H9 (cell line): ENCODE data around the gene CD27. TPM values are rescaled to one million over a fixed set of nuclear protein-coding genes. Genes with fewer than 3 reads are reported as not detected.

ENCODE experiments used
- DNase-seq: peaks from one replicate; pipeline ENCODE4 v3.0.0-alpha.2; 2017
- H2AFZ ChIP-seq: one replicate; pipeline ENCODE4 v1.6.1; 2013; ENCODE audit warnings: mild to moderate bottlenecking, low read length, control low read depth, moderate library complexity
- H2AK5ac ChIP-seq: 2 replicates; pipeline ENCODE4 v1.6.1; 2013; ENCODE audit warnings: low read length, control low read depth, mixed read lengths; ENCODE audit not compliant: insufficient read length
- H2BK120ac ChIP-seq: one replicate; pipeline ENCODE4 v1.6.1; 2013; ENCODE audit warnings: low read depth, mild to moderate bottlenecking, low read length, control low read depth, inconsistent platforms; ENCODE audit not compliant: poor library complexity, severe bottlenecking
- H2BK12ac ChIP-seq: 2 replicates; pipeline ENCODE4 v1.6.1; 2013; ENCODE audit warnings: low read length, control low read depth, mixed read lengths, low read depth; ENCODE audit not compliant: insufficient read length
- H2BK15ac ChIP-seq: 2 replicates; pipeline ENCODE4 v1.6.1; 2013; ENCODE audit warnings: low read depth, low read length, control low read depth
- H2BK20ac ChIP-seq: one replicate; pipeline ENCODE4 v1.6.1; 2013; ENCODE audit warnings: low read depth, mild to moderate bottlenecking, low read length, control low read depth, inconsistent platforms; ENCODE audit not compliant: poor library complexity, severe bottlenecking
- H2BK5ac ChIP-seq: 2 replicates; pipeline ENCODE4 v1.6.1; 2013; ENCODE audit warnings: low read length, control low read depth, mixed read lengths; ENCODE audit not compliant: insufficient read length
- H3K14ac ChIP-seq: 2 replicates; pipeline ENCODE4 v1.6.1; 2013; ENCODE audit warnings: low read length, control low read depth; ENCODE audit not compliant: insufficient read depth
- H3K18ac ChIP-seq: 2 replicates; pipeline ENCODE4 v1.6.1; 2013; ENCODE audit warnings: low read depth, mild to moderate bottlenecking, mixed read lengths, low read length, control low read depth; ENCODE audit not compliant: insufficient read length
- H3K23ac ChIP-seq: 2 replicates; pipeline ENCODE4 v1.6.1; 2013; ENCODE audit warnings: low read length, control low read depth, mixed read lengths, low read depth; ENCODE audit not compliant: insufficient read length
- H3K23me2 ChIP-seq: 2 replicates; pipeline ENCODE4 v1.6.1; 2013; ENCODE audit warnings: low read depth, mild to moderate bottlenecking, mixed read lengths, low read length, control low read depth; ENCODE audit not compliant: insufficient read length, poor library complexity, severe bottlenecking
- H3K27ac ChIP-seq: 2 replicates; pipeline ENCODE4 v1.5.1; 2013; ENCODE audit warnings: low read length, control low read depth, mixed read lengths, low read depth; ENCODE audit not compliant: insufficient read length
- H3K27me3 ChIP-seq: 2 replicates; pipeline ENCODE4 v1.6.1; 2013; ENCODE audit warnings: low read length, control low read depth, inconsistent platforms; ENCODE audit not compliant: insufficient read depth
- H3K4ac ChIP-seq: 2 replicates; pipeline ENCODE4 v1.6.1; 2013; ENCODE audit warnings: low read depth, mild to moderate bottlenecking, control low read depth, inconsistent platforms, low read length, moderate library complexity
- H3K4me1 ChIP-seq: 2 replicates; pipeline ENCODE4 v1.6.1; 2013; ENCODE audit warnings: low read length, control low read depth, inconsistent platforms; ENCODE audit not compliant: insufficient read depth
- H3K4me2 ChIP-seq: 2 replicates; pipeline ENCODE4 v1.6.1; 2013; ENCODE audit warnings: low read length, control low read depth, mixed read lengths; ENCODE audit not compliant: insufficient read length, insufficient read depth
- H3K56ac ChIP-seq: 2 replicates; pipeline ENCODE4 v1.6.1; 2013; ENCODE audit warnings: low read depth, mild to moderate bottlenecking, mixed read lengths, low read length, control low read depth; ENCODE audit not compliant: insufficient read length
- H3K79me1 ChIP-seq: 2 replicates; pipeline ENCODE4 v1.6.1; 2013; ENCODE audit warnings: low read depth, mild to moderate bottlenecking, moderate library complexity, low read length, control low read depth, inconsistent platforms; ENCODE audit not compliant: insufficient read depth, poor library complexity, severe bottlenecking
- H3K79me2 ChIP-seq: 2 replicates; pipeline ENCODE4 v1.6.1; 2013; ENCODE audit warnings: low read length, control low read depth, inconsistent platforms; ENCODE audit not compliant: insufficient read depth
- H3K9ac ChIP-seq: 2 replicates; pipeline ENCODE4 v1.6.1; 2013; ENCODE audit warnings: low read length, control low read depth, mixed read lengths; ENCODE audit not compliant: insufficient read length; ENCODE audit errors: extremely low read depth
- H3K9me3 ChIP-seq: one replicate; pipeline ENCODE4 v1.6.1; 2013; ENCODE audit warnings: low read depth, low read length, inconsistent platforms; ENCODE audit not compliant: control insufficient read depth
- H3T11ph ChIP-seq: one replicate; pipeline ENCODE4 v1.6.1; 2013; ENCODE audit warnings: mild to moderate bottlenecking, low read length, control low read depth, inconsistent platforms
- H4K20me1 ChIP-seq: one replicate; pipeline ENCODE4 v1.6.1; 2013; ENCODE audit not compliant: control insufficient read depth, insufficient read length, insufficient read depth
- H4K5ac ChIP-seq: 2 replicates; pipeline ENCODE4 v1.6.1; 2013; ENCODE audit warnings: low read depth, mild to moderate bottlenecking, mixed read lengths, low read length, control low read depth; ENCODE audit not compliant: insufficient read length
- H4K8ac ChIP-seq: replicated peaks from 2 replicates; pipeline ENCODE4 v1.6.1; 2013; ENCODE audit warnings: low read length, control low read depth, mixed read lengths, low read depth; ENCODE audit not compliant: insufficient read length
- H4K91ac ChIP-seq: 2 replicates; pipeline ENCODE4 v1.6.1; 2013; ENCODE audit warnings: low read depth, mild to moderate bottlenecking, moderate library complexity, mixed read lengths, low read length, control low read depth; ENCODE audit not compliant: insufficient read length
- H3K27ac Mint-ChIP-seq, 3 experiments: 2 replicates in 2 of 3; 3 replicates in 1 of 3; pipeline ENCODE4 v1.8.0; 2020 to 2021; ENCODE audit warnings: mixed read lengths in 3 of 3, mild to moderate bottlenecking in 1 of 3, moderate library complexity in 1 of 3
- H3K27me3 Mint-ChIP-seq: 2 replicates; pipeline ENCODE4 v1.8.0; 2021; ENCODE audit warnings: low read depth, mild to moderate bottlenecking, moderate library complexity, mixed read lengths
- H3K36me3 Mint-ChIP-seq, 3 experiments: 2 replicates in 2 of 3; 3 replicates in 1 of 3; pipeline ENCODE4 v1.8.0; 2020 to 2021; ENCODE audit warnings: low read depth in 3 of 3, mixed read lengths in 3 of 3; ENCODE audit not compliant: insufficient read depth in 1 of 3
- H3K4me1 Mint-ChIP-seq, 2 experiments: 2 replicates each; pipeline ENCODE4 v1.8.0; 2020; ENCODE audit warnings: mixed read lengths in 2 of 2
- H3K4me3 Mint-ChIP-seq, 2 experiments: 2 replicates in 1 of 2; 3 replicates in 1 of 2; pipeline ENCODE4 v1.8.0; 2020 to 2021; ENCODE audit warnings: mild to moderate bottlenecking in 2 of 2, mixed read lengths in 2 of 2, moderate library complexity in 1 of 2
- H3K9me3 Mint-ChIP-seq, 2 experiments: 2 replicates in 1 of 2; 3 replicates in 1 of 2; pipeline ENCODE4 v1.8.0; 2020; ENCODE audit warnings: mild to moderate bottlenecking in 2 of 2, mixed read lengths in 2 of 2, moderate library complexity in 1 of 2
- CTCF ChIP-seq: fragments of 200-600 bp; sonication (generic); conservative IDR thresholded peaks from 3 replicates; pipeline ENCODE4 v1.8.0; 2021; ENCODE audit warnings: antibody characterized with exemption, mild to moderate bottlenecking
- WGBS: extraction: QIAGEN DNeasy Blood & Tissue Kit; methylation state at CpG from one replicate; pipeline ENCODE4 v1.1.7; 2013; ENCODE audit warnings: missing lambda C conversion rate, low lambda C conversion rate, mixed read lengths; ENCODE audit not compliant: insufficient read length; ENCODE audit errors: extremely low coverage; 5-methylcytosine and 5-hydroxymethylcytosine counted together
- total RNA-seq: library from RNA; stranded (reverse); gene quantifications from 2 replicates; pipeline ENCODE4 v1.2.1, GENCODE V29; 2021

Gene CD27
- total RNA-seq, 1 experiment from 2014 or later = 0.37 TPM

GRCh38 chr12:6450869-6451347 is 6.2 kb downstream of the CD27 start:
- H2BK5ac ChIP-seq = no peak overlapping the region
- no peaks in the 10 kb centered on the region for H3K79me2 ChIP-seq
- peak overlapping the region; percentile 26; the same call in 1 of the 2 replicates for H3K14ac ChIP-seq
- H4K20me1 ChIP-seq = no peaks in the 10 kb centered on the region
- H3K4me3 Mint-ChIP-seq = peak overlapping the region; percentile 55 to 73
- H3T11ph ChIP-seq = no peak overlapping the region
- H2BK12ac ChIP-seq = no peak overlapping the region
- peaks cover 2 to 7% (median 5%) of the 10 kb centered on the region in 3 experiments; a peak in 6 of 7 replicates for H3K36me3 Mint-ChIP-seq
- H3K27me3 ChIP-seq = no peaks in the 10 kb centered on the region
- peaks cover 11% of the 10 kb centered on the region; the same call in 1 of the 2 replicates for H3K4me1 ChIP-seq
- peak overlapping the region; percentile 17 for H3K4me2 ChIP-seq
- peak overlapping the region; percentile 7 for H3K27ac ChIP-seq
- peak overlapping the region; percentile 64 for H3K18ac ChIP-seq
- TF ChIP-seq CTCF = no peak
- no peaks in the 10 kb centered on the region for H3K9me3 ChIP-seq
- no peak overlapping the region for H3K23ac ChIP-seq
- WGBS = no CpG with 5 or more reads among the region's 11 CpGs
- H3K27ac Mint-ChIP-seq = peak overlapping the region; percentile 95 to 99 (median 99)
- H3K56ac ChIP-seq = no peak overlapping the region
- DNase-seq = peak; percentile 69
- no peaks in the 10 kb centered on the region; the same call in none of the 2 replicates for H3K27me3 Mint-ChIP-seq
- H2BK15ac ChIP-seq = no peak overlapping the region
- peaks cover 3% of the 10 kb centered on the region for H3K23me2 ChIP-seq
- H4K5ac ChIP-seq = no peak overlapping the region
- no peak overlapping the region for H2AK5ac ChIP-seq
- peaks cover 40 to 46% of the 10 kb centered on the region in 2 experiments for H3K4me1 Mint-ChIP-seq
- H2BK120ac ChIP-seq = peak overlapping the region; percentile 14
- no peak overlapping the region for H2AFZ ChIP-seq
- no peak overlapping the region for H3K9ac ChIP-seq
- peak overlapping the region; percentile 21 for H4K91ac ChIP-seq
- no peaks in the 10 kb centered on the region for H3K9me3 Mint-ChIP-seq
- no peak overlapping the region for H3K4ac ChIP-seq
- no peak overlapping the region for H4K8ac ChIP-seq
- no peak overlapping the region for H2BK20ac ChIP-seq
- H3K79me1 ChIP-seq = no peaks in the 10 kb centered on the region
